Measurements from ENCODE around the gene PROX1.

Gene PROX1

GRCh38 chr1:213996320-213997037 lies 8.7 kb downstream of the PROX1 start:
- TF ChIP-seq CTCF (IDR thresholded peaks at IDR 0.05; ENCODE audit: borderline replicate concordance, control extremely low read depth, extremely low read depth, insufficient read depth, missing control alignments) = no peak
- DNase-seq (ENCODE audit: low spot score) = no peak
- in situ Hi-C loops (cut with MboI; ENCODE audit: low sequenced_read_pairs, unreplicated experiment) = no loop called here

- no peak for TF ChIP-seq CTCF (IDR thresholded peaks at IDR 0.05; ENCODE audit: borderline replicate concordance, control extremely low read depth, extremely low read depth, insufficient read depth, missing control alignments)
- DNase-seq (ENCODE audit: low spot score) = no peak
- in situ Hi-C loops (cut with MboI; ENCODE audit: low sequenced_read_pairs, unreplicated experiment) = no loop called here
These were observed 9.4 kb downstream of the PROX1 start for GRCh38 chr1:213997038-213997771.

- in situ Hi-C loops (cut with MboI; ENCODE audit: low sequenced_read_pairs, unreplicated experiment) = no loop called here
- no peak for DNase-seq (ENCODE audit: low spot score)
- no peak for TF ChIP-seq CTCF (IDR thresholded peaks at IDR 0.05; ENCODE audit: borderline replicate concordance, control extremely low read depth, extremely low read depth, insufficient read depth, missing control alignments)
These were observed 10.0 kb downstream of the PROX1 start for GRCh38 chr1:213997772-213998107.

GRCh38 chr1:213998785-213999184 lies 11.0 kb downstream of the PROX1 start:
- in situ Hi-C loops (cut with MboI; ENCODE audit: low sequenced_read_pairs, unreplicated experiment) = no loop called here

GRCh38 chr1:213999732-214000131 lies 12.0 kb downstream of the PROX1 start:
- TF ChIP-seq CTCF (IDR thresholded peaks at IDR 0.05; ENCODE audit: borderline replicate concordance, control extremely low read depth, extremely low read depth, insufficient read depth, missing control alignments) = no peak
- in situ Hi-C loops (cut with MboI; ENCODE audit: low sequenced_read_pairs, unreplicated experiment) = no loop called here
- DNase-seq (ENCODE audit: low spot score) = no peak

More at GRCh38 chr1:213998785-213999184, 11.0 kb downstream of the PROX1 start:
- no peak for TF ChIP-seq CTCF (IDR thresholded peaks at IDR 0.05; ENCODE audit: borderline replicate concordance, control extremely low read depth, extremely low read depth, insufficient read depth, missing control alignments)
- DNase-seq (ENCODE audit: low spot score) = no peak

- in situ Hi-C loops (cut with MboI; ENCODE audit: low sequenced_read_pairs, unreplicated experiment) = no loop called here
- no peak for TF ChIP-seq CTCF (IDR thresholded peaks at IDR 0.05; ENCODE audit: borderline replicate concordance, control extremely low read depth, extremely low read depth, insufficient read depth, missing control alignments)
- no peak for DNase-seq (ENCODE audit: low spot score)
These were observed 14.3 kb downstream of the PROX1 start for GRCh38 chr1:214002060-214002459.
